GM19099 (cell line): Measurements from ENCODE around the gene MAP3K14.

Experiments
- POLR2A ChIP-seq: IDR thresholded peaks from 3 replicates; pipeline ENCODE4 v1.6.1; 2011; ENCODE audit warnings: low read depth; ENCODE audit not compliant: insufficient read length; ENCODE audit errors: extremely low read depth

MAP3K14 gene

DNA sequence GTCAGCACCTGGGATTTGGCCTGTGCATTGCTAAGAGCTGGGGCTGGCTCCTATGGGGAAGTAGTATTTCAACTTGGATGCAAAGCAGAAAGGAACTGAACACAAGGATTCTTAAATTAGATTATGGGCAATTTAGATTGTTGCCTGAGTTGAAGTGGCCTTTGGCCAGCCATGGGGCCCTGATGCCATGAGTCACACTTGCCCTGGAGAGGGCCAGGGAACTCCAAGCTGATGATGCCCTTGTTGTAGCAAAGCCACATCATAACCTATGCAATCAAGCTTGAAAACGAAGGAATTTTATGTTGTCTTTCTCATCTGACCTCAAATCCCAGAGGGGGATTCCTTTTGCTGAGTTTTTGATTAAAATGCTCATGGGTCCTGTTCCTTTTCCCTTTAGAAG lies 51.0 kb downstream of the MAP3K14 start:
- TF ChIP-seq POLR2A = no peak

DNA sequence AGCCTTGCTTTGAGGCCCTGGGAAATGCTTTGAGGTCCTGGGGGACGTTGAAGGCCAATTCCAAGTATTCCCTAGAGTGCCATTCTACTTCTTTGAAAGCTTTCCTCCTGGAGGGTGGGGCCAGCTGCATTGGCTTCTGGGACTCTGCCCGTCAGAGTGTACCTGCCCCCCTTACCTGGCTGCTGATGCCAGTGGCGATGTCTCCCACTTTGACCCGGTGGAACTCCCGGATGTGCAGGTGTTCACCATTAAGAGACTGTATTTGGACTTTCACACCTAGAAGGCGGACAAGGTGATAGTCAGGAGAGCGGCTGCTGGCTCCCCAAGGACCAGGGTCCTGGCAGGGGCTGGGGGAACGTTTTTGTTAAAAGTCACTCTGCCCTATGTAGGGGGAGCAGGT lies 51.8 kb downstream of the MAP3K14 start:
- TF ChIP-seq POLR2A = no peak

DNA sequence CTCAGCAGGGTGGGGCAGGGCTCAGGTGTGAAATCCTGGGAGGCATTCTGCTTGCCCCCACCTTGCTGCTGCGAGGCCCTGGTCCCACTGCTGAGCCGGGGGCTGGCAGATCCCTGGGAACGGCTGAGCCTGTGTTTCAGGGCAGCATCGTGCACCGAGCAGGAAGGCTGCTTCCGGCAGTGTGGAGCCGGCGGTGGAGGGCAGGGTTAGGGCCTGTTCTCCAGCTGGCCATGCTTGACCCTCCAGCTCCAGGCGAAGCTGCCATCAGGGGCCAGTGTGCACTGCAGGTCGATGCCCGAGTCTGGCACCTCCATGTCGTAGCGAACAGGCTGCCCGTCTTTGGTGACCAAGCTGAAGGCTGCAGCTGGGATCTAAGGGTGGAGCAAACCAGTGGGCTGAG lies 52.4 kb downstream of the MAP3K14 start:
- no peak for TF ChIP-seq POLR2A

DNA sequence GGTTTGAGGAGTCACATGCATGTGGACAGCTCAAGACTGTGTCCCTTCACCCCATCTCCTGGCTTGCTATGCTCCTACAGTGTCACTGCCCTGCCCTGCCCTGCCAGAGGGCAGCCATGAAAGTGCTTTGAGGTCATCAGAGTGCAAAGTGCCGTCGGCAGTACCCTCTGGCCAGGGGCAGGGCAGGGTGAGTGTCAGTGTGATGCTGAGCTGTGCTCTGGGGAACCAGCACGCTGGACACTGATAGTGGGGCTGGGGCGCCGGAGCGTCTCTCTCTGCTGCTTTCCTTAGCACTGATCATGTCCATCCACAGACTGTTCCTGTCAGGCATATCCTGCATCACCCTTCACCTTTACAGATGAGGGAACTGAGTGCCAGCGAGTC lies 53.4 kb downstream of the MAP3K14 start:
- no peak for TF ChIP-seq POLR2A

DNA sequence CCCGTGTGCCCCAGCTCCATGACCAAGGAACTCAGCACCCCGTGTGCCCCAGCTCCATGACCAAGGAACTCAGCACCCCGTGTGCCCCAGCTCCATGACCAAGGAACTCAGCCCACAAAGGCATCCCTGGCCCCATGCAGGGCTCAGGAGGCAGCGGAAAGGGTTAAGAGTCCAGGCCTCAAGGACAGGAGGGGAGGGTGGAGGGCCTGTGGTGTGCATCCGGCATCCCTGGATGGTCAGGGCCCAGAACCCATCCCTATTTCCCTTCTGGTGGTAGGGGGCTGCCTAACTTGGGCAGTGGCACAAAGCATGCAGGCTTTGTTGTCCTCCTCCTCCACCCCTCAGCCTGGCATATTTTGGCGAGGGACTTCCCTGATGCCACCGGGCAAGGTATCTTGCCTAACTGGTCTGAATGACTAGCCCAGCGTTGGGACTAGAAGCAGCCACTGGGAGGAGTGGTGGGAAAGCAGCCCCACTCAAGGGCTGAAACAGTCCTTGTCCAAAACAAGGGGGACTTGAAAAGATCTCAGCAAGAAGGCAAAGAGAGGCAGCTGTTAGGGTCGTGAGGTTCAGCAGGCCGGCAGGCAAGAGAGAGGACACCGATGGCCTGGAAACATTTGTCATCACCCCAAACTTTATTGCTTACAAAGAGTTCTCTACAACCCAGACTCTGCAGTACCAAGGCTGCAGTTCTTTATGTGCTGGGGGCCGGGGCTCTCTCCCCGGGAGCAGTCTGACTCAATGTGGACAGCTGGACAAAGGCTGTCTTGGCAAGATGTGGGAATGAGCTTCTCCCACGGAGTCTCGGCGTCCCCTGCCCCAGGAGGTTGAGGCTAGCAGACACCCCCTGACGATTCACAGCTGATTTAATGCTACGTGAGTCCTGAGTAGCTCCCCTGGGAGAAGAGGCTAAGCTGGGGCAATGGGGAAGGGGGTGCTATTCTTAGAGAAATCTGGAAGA lies 54.0 kb downstream of the MAP3K14 start:
- no peak for TF ChIP-seq POLR2A

DNA sequence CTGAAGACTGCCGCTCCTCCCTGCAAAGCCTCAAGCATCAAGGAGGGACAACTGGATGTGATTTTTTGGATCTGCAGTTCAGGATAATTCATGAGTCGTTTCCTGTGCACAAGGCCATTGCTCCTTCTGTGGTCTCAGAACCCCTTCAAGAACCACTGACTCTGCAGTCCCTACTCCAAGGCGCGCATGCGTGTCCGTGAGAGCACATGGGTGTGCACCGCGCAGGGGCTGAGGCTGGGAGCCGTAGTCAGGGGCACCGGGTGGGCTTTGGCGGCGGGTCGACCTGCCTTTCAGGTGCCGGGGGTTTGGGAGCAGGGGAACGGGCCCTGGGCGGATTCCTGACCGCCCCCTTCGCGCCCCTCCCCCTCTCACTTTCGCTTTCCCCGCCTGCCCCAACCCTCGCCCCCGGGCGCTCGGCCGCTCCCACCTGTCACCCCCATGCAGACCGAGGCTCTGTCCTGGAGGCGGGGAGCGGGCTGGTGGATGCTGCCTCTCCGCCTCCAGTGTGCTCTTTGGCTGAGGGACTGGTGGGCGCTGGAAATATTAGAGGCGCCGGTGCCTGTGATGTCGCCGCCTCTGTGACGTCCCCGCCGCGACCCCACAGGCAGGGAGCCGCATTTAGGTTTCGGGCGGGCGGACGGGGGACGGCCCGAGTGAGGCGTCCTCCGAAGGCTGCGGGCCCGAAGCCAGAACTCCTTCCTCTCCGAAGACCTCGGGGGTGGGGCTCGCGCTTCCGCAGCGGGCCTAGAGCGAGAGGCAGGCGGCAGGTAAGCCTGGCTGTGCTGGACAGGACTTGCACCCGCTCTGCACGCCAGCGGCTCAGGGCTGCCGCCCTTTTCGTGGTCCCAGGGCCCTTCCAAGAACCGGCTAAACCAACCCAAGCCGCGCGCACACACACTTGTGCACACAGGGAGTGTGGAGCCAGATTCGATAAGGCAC lies 55.0 kb downstream of the MAP3K14 start, which contains the start of gene SPATA32:
Gene SPATA32 (minus strand): TSS at position 518 of the 939 bp plus-strand sequence. CDS start 78 bp downstream, at position 440.
- TF ChIP-seq POLR2A = no peak

DNA sequence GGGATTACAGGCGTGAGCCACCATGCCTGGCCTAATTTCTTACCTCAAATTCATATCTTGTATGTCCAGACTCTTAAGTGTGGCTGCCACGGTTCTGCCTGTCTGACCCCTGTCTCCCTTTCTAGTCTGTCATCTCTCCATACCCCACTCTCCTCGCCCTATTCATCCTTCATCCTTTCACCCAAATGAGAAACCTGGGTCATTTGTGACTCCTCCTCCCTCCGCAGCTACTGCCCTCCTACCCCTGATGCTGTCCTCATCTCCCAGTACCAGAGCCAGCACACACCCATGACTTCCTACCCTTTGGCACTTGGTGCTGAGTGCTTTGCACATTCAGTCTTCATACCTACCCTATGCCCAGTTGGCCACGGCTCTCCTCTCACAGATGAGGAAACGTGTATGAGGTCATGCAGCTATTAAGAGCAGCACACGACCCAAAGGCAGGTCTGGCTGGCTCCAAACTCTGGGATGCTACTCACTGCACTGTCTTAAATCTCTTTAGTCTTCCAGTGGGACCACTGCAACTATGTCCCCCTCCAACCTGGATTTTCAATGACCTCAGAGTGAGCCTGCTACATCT lies 56.5 kb downstream of the MAP3K14 start:
- no peak for TF ChIP-seq POLR2A

DNA sequence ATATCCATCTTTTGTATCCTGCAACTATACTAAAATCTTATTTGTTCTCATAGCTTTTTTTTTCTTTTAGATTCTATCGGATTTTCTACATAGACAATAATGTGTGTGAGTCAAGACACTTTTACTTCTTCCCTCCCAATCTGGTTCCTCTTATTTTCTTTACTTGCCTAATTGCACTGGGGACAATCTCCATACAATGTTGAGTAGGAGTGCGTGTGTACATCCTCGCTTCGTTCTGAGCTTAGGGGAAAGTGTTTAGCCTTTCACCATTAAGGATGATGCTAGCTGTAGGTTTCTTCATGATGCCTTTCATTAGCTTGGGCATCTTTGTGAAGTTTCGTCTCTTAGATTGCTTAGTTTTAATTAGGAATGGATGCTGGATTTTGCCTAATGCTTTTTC lies 57.8 kb downstream of the MAP3K14 start:
- TF ChIP-seq POLR2A = no peak

DNA sequence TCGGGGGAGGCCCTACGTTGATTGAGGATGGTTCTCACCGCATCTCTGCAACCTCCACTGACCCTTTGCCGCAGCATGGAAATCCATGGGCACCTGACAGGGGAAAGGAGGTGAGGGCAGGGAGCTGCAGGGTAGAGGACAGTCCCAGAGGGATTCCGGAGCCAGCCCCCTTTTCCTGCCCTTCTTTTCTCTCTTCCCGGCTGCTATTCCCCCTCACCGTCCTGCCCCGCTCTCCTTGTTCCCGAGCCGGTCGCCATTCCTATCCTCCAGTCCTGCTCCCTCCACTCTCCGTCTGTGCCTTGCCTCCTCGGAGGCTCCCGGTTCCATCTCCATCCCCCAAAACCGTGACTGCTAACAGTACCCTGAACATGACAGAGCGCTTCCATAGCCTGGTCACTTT lies 59.7 kb downstream of the MAP3K14 start:
- no peak for TF ChIP-seq POLR2A

DNA sequence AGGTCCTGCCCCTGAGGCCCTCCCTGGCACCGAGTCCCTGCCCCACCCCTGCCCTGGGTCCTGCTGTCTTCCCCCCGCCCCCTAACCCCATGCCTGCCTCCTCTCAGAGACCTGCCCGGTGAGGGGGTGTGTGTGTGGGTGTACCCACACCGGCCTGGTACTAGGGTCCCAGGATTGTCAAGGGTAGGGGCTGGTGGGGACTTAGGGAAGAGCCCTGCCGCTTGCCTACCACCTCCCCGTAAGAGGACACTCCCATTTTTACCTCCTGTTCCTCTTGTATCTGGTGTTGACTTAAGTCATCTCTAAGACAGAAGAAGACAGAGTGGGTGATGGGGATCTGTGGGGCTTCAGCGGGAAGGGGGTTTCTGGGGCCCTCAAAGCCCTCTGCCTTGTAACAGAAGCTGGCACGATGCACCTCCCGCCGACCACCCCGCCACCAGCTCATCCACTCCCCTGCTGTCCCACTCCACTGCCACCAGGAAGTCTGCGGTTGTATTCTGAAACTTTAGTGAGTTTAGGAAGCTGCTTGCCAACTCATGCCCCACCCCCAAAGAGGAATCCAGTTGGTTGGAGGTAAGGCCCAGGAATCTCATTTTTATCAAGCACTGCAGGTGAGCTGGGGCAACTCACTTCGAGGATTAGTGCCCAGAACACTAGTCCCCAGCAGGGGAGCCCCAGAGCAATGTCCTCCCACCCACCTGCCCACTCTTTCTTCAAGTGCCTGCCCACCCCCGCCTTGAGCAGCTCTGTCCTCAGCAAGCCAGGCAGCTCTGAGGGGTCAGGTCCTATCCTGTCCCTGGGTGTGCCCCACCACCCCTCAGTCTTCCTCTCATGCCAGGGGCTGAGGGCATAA lies 60.5 kb downstream of the MAP3K14 start:
- no peak for TF ChIP-seq POLR2A

DNA sequence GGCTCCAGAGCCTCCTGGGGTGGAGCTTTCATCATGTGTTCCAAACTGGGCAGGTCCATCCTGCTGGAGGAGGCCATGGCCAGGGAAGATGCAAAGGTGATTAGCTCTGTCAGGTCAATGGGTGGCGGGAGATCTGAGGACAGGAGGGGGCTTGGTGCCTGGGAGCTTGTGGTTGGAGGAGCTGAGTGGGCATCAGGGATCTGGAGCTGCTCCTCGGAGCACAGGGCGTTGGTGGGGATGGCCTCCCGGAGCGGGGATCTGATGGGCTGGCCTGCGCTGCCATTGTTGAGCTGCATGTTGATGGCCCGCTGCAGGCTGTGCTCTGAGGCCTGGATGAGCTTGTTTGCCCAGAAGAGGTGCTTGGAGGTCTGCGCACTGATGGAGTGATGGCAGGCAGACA lies 61.5 kb downstream of the MAP3K14 start:
- no peak for TF ChIP-seq POLR2A

DNA sequence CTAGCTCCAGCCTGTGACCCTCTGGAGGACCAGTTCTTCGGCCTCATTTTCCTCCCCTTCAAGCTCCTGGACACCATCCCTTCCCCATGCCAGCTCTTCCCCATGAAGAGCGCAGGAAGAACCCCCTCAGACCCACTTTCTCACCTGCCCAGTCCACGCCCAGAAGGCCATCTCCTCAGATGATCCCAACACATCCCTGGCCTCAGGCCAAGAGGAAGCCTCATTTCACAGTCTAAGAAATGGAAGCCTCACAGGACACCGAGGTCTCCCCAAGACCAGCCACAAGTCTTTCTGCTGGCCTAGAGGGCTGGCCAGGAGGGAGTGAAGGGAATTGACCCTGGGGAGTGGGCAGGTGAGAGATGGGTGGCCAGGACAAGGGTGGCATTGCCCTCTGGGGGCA lies 62.9 kb downstream of the MAP3K14 start:
- TF ChIP-seq POLR2A = no peak

DNA sequence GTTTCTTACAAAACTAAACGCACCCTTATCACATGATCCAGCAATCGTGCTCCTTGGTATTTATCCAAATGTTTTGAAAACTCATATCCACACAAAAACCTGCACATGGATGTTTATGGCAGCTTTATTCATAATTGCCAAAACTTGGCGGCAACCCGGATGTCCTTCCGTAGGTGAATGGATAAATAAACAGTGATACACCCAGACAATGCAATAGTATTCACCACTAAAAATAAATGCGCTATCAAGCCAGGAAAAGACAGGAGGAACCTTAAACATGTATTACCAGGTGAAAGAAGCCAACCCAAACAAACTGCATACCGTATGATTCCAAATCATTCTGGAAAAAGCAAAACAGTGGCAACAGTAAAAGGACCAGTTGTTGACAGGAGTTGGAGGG lies 64.9 kb downstream of the MAP3K14 start:
- TF ChIP-seq POLR2A = no peak
